ENCODE data around the gene TLE2. TPM values are rescaled to one million over a fixed set of nuclear protein-coding genes. Genes with fewer than 3 reads are reported as not detected.
"Not testable (repeated sequence)": the region's sequence is repeated elsewhere in the genome, so short reads cannot be mapped to it uniquely, and the experiment has no call there.

The TLE2 gene
- polyA plus RNA-seq, 1 of the 3 experiments (the other 2 are of a cell fraction), result 2.3 TPM

DNA sequence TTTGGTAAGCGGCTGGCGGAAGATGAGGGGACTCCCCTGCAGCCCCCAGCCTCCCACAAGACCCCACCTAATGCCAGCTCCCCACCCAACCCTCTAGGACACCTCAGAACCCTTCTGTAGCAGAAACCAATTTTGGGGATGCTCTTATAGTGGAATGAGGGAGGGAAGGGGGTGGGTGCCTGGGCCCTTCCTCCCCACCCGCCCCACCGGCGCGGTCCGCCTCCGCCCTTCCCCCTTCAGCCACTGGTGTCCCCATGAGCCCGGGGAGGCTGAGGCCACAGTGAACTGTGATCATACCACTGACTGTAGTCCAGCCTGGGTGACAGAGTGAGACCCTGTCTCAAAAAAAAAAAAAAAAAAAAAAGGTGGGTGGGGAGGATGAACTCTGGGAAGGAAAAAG lies 35.5 kb downstream of the TLE2 start:
- H3K27me3 ChIP-seq (ENCODE audit: insufficient read depth), result no peaks in the 10 kb centered on the region
- WGBS (ENCODE audit: low lambda C conversion rate), result 43% methylated on average over 7 of the region's 9 CpGs
- no peak overlapping the region for H2AFZ ChIP-seq (ENCODE audit: low read depth)
- H3F3A ChIP-seq (replicated peaks; ENCODE audit: insufficient read depth), result no peaks in the 10 kb centered on the region
- ChIA-PET POLR2A (no interaction called here), CTCF (no interaction called here)
- no peak overlapping the region for H3K9ac ChIP-seq
- TF ChIP-seq CHD2 (IDR thresholded peaks at IDR 0.05; ENCODE audit: low read length, partially characterized antibody) (no peak), FOSL2 (IDR thresholded peaks at IDR 0.05; ENCODE audit: borderline replicate concordance, low read depth) (no peak)
- H3K9me3 ChIP-seq, result no peaks in the 10 kb centered on the region
- H3K79me2 ChIP-seq (ENCODE audit: insufficient read depth), result no peaks in the 10 kb centered on the region
- no peaks in the 10 kb centered on the region for H3K36me3 ChIP-seq (replicated peaks in 1 of 2; ENCODE audit: control insufficient read depth in 1 of 2, insufficient read depth in 2 of 2, low read length in 1 of 2)
- H3K9me2 ChIP-seq, result no peaks in the 10 kb centered on the region
- no peaks in the 10 kb centered on the region; a peak in 1 of 4 replicates for H3K4me1 ChIP-seq (ENCODE audit: control insufficient read depth in 1 of 2, insufficient read depth in 2 of 2, low read depth in 1 of 2, low read length in 1 of 2)
- H3K27ac ChIP-seq (ENCODE audit: low read depth in 2 of 2, low read length in 1 of 2), result no peak overlapping the region
- no peak for DNase-seq
- H3K4me2 ChIP-seq, result no peak overlapping the region
- H3K4me3 ChIP-seq (ENCODE audit: low read depth in 2 of 2, low read length in 1 of 2), result no peak overlapping the region
- no peaks in the 10 kb centered on the region for H4K20me1 ChIP-seq (ENCODE audit: insufficient read depth)

GRCh38 chr19:2992958-2993357 lies 36.1 kb downstream of the TLE2 start:
- Histone ChIP-seq H3K9me2 (no peaks in the 10 kb centered on the region), H3K79me2 (ENCODE audit: insufficient read depth) (no peaks in the 10 kb centered on the region), H3K27me3 (ENCODE audit: insufficient read depth) (no peaks in the 10 kb centered on the region), H3K36me3 (replicated peaks in 1 of 2; ENCODE audit: control insufficient read depth in 1 of 2, insufficient read depth in 2 of 2, low read length in 1 of 2) (no peaks in the 10 kb centered on the region), H3K9me3 (no peaks in the 10 kb centered on the region), H2AFZ (ENCODE audit: low read depth) (no peak overlapping the region), H3K4me1 (ENCODE audit: control insufficient read depth in 1 of 2, insufficient read depth in 2 of 2, low read depth in 1 of 2, low read length in 1 of 2) (no peaks in the 10 kb centered on the region; a peak in 1 of 4 replicates), H3K27ac (ENCODE audit: low read depth in 2 of 2, low read length in 1 of 2) (no peak overlapping the region), H3K4me3 (ENCODE audit: low read depth in 2 of 2, low read length in 1 of 2) (no peak overlapping the region), H3K9ac (no peak overlapping the region), H3K4me2 (no peak overlapping the region), H3F3A (replicated peaks; ENCODE audit: insufficient read depth) (no peaks in the 10 kb centered on the region), H4K20me1 (ENCODE audit: insufficient read depth) (no peaks in the 10 kb centered on the region)
- CTCF ChIA-PET, result no interaction called here
- DNase-seq, result no peak
- TF ChIP-seq TAF1 (IDR thresholded peaks at IDR 0.05; ENCODE audit: borderline replicate concordance, low read depth, low read length), result no peak
- WGBS (ENCODE audit: low lambda C conversion rate), result 75% methylated on average over 14 of the region's 14 CpGs
- POLR2A ChIA-PET, result no interaction called here

- H3K27ac ChIP-seq (ENCODE audit: low read depth in 2 of 2, low read length in 1 of 2); H3K27me3 ChIP-seq (ENCODE audit: insufficient read depth); H3K4me2 ChIP-seq; POLR2A ChIA-PET; DNase-seq; H3K4me1 ChIP-seq (ENCODE audit: control insufficient read depth in 1 of 2, insufficient read depth in 2 of 2, low read depth in 1 of 2, low read length in 1 of 2); CTCF ChIA-PET; H3F3A ChIP-seq (replicated peaks; ENCODE audit: insufficient read depth); H3K4me3 ChIP-seq (ENCODE audit: low read depth in 2 of 2, low read length in 1 of 2); H3K9me3 ChIP-seq; H3K36me3 ChIP-seq (replicated peaks in 1 of 2; ENCODE audit: control insufficient read depth in 1 of 2, insufficient read depth in 2 of 2, low read length in 1 of 2); H3K79me2 ChIP-seq (ENCODE audit: insufficient read depth); H3K9me2 ChIP-seq; H2AFZ ChIP-seq (ENCODE audit: low read depth); H3K9ac ChIP-seq; H4K20me1 ChIP-seq (ENCODE audit: insufficient read depth): not testable (repeated sequence)
- 87% methylated on average over 11 of the region's 11 CpGs for WGBS (ENCODE audit: low lambda C conversion rate)
Observed at GRCh38 chr19:2992333-2992732, 36.7 kb downstream of the TLE2 start.

DNA sequence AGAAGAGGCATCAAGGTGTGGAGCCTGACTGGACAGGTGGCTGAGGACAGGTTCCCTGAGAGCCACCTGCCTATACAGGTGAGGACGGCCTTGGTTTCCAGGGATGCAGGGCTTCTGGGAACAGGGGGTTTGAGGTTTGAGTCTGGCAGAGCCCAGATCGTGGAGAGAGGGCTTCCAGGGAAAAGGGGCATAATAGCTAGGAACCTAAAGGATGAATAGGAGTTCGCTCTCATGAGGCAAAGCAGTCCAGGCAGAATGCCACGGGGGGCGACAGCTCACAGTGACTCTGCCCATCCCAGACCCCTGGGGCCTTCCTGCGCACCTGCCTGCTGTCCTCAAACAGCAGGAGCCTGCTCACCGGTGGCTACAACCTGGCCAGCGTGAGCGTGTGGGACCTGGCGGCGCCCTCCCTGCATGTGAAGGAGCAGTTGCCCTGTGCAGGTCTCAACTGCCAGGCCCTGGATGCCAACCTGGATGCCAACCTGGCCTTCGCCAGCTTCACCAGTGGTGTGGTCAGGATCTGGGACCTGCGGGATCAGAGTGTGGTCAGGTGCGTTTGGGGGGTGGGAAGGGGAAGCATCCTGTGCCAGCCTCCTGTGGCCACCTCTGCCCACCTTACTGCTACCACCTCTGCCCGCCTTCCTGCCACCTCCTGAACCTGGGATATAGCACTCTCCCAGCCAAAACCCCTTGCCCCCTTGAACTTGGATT lies 39.7 kb downstream of the TLE2 start:
- no peaks in the 10 kb centered on the region for H3F3A ChIP-seq (replicated peaks; ENCODE audit: insufficient read depth)
- DNase-seq, result no peak
- no peak overlapping the region for H3K9ac ChIP-seq
- H3K9me2 ChIP-seq, result no peaks in the 10 kb centered on the region
- CTCF ChIA-PET, result interaction anchor here (0.9 to 1.1 kb wide), 3 partner anchors 11 to 140 kb away, joined by 3 read pairs; no protein-coding TSS in a partner anchor
- H3K4me3 ChIP-seq (ENCODE audit: low read depth in 2 of 2, low read length in 1 of 2), result no peak overlapping the region
- H4K20me1 ChIP-seq (ENCODE audit: insufficient read depth), result no peaks in the 10 kb centered on the region
- H3K79me2 ChIP-seq (ENCODE audit: insufficient read depth), result no peaks in the 10 kb centered on the region
- POLR2A ChIA-PET, result no interaction called here
- no peak overlapping the region for H3K4me2 ChIP-seq
- WGBS (ENCODE audit: low lambda C conversion rate), result 78% methylated on average over 6 of the region's 15 CpGs
- H3K27ac ChIP-seq (ENCODE audit: low read depth in 2 of 2, low read length in 1 of 2), result no peak overlapping the region
- no peaks in the 10 kb centered on the region for H3K9me3 ChIP-seq
- no peaks in the 10 kb centered on the region for H3K36me3 ChIP-seq (replicated peaks in 1 of 2; ENCODE audit: control insufficient read depth in 1 of 2, insufficient read depth in 2 of 2, low read length in 1 of 2)
- TF ChIP-seq SIN3A (IDR thresholded peaks at IDR 0.05; ENCODE audit: borderline replicate concordance, low read depth, low read length) (no peak), RAD21 (IDR thresholded peaks at IDR 0.05; ENCODE audit: low read length) (no peak), ELF1 (IDR thresholded peaks at IDR 0.05) (no peak), USF2 (IDR thresholded peaks at IDR 0.05; ENCODE audit: borderline replicate concordance, low read depth, low read length) (no peak)
- H3K27me3 ChIP-seq (ENCODE audit: insufficient read depth), result no peaks in the 10 kb centered on the region
- H3K4me1 ChIP-seq (ENCODE audit: control insufficient read depth in 1 of 2, insufficient read depth in 2 of 2, low read depth in 1 of 2, low read length in 1 of 2), result peaks cover 2 to 11% of the 10 kb centered on the region in 2 experiments; a peak in 2 of 4 replicates
- no peak overlapping the region for H2AFZ ChIP-seq (ENCODE audit: low read depth)
